Esophagus squamous epithelium (tissue), 4 donors: ENCODE data around the gene TTF1.

ENCODE experiments used
- POLR2A ChIP-seq, 4 donors: fragments of 450-650 bp; IDR thresholded peaks; one replicate each; pipeline ENCODE4 v1.6.1; 2017; ENCODE audit warnings: antibody characterized with exemption in 4 of 4, mild to moderate bottlenecking in 4 of 4, moderate library complexity in 3 of 4
- TF ChIP-seq, protein P1 (sequence below), 6 experiments: fragments of 450-650 bp in 4 of 6; fragments of 200-600 bp in 2 of 6; sonication (generic) in 2 of 6; IDR thresholded peaks; one replicate each; pipeline ENCODE4 v1.5.1; 2016 to 2019; ENCODE audit warnings: antibody characterized with exemption in 6 of 6, mild to moderate bottlenecking in 4 of 6, moderate library complexity in 4 of 6

DNA sequence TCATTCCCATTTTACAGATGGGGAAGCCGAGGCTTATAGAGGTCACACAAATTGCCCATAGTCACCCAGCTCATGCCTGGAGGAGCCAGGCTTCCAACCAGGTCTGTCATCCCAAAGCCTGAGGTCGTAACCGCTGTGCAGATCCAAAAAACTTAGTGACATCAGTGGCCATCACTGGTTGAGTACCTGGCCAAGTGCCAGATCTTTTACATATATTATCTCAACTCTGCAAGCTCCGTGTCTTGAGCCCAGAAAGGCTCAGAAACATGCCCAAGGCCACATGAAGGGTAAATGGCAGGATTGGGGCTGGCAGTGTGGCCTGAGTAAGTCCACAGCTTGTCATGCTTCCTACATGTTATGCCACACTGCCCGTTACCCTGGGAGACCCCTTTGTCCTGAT is 16.9 kb upstream of the TTF1 start:
- TF ChIP-seq, protein P1, sequence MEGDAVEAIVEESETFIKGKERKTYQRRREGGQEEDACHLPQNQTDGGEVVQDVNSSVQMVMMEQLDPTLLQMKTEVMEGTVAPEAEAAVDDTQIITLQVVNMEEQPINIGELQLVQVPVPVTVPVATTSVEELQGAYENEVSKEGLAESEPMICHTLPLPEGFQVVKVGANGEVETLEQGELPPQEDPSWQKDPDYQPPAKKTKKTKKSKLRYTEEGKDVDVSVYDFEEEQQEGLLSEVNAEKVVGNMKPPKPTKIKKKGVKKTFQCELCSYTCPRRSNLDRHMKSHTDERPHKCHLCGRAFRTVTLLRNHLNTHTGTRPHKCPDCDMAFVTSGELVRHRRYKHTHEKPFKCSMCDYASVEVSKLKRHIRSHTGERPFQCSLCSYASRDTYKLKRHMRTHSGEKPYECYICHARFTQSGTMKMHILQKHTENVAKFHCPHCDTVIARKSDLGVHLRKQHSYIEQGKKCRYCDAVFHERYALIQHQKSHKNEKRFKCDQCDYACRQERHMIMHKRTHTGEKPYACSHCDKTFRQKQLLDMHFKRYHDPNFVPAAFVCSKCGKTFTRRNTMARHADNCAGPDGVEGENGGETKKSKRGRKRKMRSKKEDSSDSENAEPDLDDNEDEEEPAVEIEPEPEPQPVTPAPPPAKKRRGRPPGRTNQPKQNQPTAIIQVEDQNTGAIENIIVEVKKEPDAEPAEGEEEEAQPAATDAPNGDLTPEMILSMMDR (IDR thresholded peaks at IDR 0.05) = no peak
- TF ChIP-seq POLR2A (IDR thresholded peaks at IDR 0.05) = no peak
